GM08714 (cell line): ENCODE data around the gene IL1B.

Experiments used
- H3K4me3 ChIP-seq: fragments of 200-500 bp; sonication (Bioruptor generic); 2 replicates; pipeline ENCODE4 v1.5.1; 2014; ENCODE audit warnings: mild to moderate bottlenecking, low read length, inconsistent platforms
- ZNF274 ChIP-seq: IDR thresholded peaks from 2 replicates; pipeline ENCODE4 v1.6.1; 2012; ENCODE audit warnings: mild to moderate bottlenecking, low read depth, low read length

Gene IL1B

DNA sequence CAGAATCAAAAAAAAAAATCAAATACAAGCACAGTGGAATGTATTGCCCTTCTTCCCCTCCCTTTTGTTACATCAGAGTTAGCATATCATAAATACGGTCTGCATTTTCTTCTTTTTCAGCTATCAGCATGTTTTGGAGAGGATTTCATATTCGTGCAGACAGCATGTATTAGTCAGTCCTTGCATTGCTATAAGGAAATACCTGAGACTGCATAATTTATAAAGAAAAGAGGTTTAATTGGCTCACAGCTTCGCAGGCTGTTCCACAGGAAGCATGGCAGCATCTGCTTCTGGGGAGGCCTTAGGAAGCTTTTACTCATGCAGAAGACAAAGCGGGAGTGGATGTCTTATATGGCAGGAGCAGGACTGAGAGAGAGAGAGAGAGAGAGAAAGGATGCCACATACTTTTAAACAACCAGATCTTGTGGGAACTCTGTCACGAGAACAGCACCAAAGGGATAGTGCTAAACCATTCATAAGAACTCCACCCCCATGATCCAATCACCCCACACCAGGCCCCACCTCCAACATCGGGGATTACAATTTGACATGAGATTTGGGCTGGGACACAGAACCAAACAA is 8.9 kb downstream of the IL1B start:
- H3K4me3 ChIP-seq, result no peak overlapping the region
- no peak for TF ChIP-seq ZNF274

DNA sequence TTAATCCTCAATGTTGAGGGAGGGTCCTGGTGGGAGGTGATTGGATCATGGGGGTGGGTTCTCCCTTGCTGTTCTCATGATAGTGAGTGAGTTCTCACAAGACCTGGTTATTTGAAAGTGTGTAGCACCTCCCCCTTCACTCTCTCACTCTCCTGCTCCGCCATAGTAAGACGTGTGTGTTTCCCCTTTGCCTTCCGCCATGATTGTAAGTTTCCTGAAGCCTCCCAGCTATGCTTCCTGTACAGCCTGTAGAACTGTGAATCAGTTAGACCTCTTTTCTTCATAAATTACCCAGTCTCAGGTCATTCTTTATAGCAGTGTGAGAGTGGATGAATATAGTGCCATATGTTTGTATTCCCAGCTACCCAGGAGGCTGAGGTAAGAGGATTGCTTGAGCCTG is 9.6 kb downstream of the IL1B start:
- no peak for TF ChIP-seq ZNF274

DNA sequence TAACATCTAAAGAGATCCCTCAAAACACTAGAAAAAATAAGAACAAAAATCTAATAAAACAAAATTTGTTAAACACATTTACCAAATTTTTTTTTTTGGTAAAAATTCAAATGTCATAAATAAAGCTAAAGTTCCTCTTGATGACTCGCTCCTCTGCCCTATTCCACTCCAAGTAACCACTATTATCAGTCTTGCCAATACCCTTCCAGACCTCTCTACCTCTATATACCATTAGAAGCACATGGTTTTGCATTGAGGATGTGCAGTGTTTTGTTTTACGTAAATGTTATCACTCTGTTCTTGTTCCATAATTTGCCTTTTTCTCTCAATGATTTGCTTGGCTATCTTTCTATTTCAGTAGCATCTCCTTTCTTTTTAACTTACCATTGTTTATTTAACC is 10.9 kb downstream of the IL1B start:
- no peak overlapping the region for H3K4me3 ChIP-seq
- TF ChIP-seq ZNF274, result no peak

More for the DNA sequence above, 9.6 kb downstream of the IL1B start:
- H3K4me3 ChIP-seq, result no peak overlapping the region

DNA sequence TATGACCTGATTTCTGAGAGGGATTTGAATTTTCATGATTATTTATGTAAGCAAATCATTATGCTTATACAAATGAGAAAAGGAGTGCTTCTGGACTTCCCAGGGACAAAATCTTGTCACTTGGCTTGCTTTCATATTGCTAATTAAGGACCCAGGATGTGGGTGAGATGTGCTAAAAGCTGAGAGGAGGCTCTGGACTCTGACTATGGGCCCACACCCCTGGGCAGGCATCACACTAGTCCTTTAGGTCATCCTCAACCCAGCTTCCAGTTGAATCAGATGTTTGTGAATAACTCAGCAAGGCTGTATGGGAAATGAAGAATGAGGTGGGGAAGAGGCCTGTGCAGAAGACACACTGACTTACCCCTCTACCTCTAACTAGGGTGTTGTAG is 11.9 kb downstream of the IL1B start:
- no peak for TF ChIP-seq ZNF274
- no peak overlapping the region for H3K4me3 ChIP-seq

GRCh38 chr2:112821682-112822081 is 14.9 kb downstream of the IL1B start:
- TF ChIP-seq ZNF274, result no peak
- H3K4me3 ChIP-seq, result no peak overlapping the region

DNA sequence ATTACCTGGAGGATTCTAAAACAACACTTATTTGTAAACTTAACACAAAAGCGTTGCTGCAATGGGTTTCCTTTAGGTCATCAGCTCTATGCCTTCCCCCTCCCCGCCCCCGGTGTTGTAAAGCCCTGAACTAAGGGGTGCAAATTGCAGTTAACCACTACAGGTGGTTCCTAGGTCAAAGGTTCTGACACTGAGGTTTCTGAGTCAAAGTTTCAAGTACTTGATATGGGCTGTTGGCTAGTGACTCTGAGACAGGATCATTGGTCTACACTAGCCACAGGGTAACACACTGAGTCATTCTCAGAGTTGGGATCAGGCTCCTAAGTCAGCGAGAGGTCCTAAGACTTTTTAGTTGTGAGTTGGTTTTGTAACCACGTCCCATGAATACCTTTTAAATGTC is 15.4 kb downstream of the IL1B start:
- H3K4me3 ChIP-seq, result no peak overlapping the region
- no peak for TF ChIP-seq ZNF274

DNA sequence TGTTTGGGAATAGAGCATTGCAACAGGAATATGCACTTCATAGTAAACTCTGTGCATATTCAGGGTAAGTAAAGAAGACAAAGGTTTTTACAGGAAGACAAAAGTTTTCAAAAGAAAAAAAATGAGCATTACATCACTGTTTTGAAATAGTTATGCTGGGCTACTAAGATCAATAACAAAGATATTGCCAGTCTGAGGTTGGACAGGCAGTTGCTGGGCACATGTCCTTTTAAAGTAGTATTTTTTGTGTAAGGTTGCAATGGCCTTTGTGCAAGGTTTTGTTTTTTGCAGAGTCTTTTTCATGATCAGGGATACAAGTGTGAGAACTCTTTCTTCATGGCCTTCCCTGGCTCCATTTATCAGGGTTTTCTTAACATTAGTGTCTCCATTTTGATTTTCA is 16.2 kb downstream of the IL1B start:
- TF ChIP-seq ZNF274, result no peak
- no peak overlapping the region for H3K4me3 ChIP-seq

DNA sequence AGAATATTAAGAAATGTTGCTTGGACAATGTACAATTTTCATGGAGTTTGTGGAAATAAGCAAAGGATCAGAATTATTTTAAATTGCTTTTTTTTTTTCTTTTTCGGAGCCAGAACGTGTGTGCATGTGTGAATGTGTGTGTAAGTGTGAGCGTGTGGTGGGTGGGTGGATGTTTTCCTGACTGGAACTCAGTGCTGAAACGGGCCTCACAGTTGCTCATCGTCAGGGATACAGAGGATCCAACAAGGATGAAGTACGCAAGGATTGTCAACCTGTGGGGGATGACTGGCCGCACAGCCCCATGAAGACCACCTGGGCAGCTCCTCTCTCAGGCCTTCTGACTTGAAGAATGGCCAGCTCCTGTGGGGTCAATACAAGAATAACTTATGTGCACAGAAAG is 17.5 kb downstream of the IL1B start:
- H3K4me3 ChIP-seq, result no peak overlapping the region

GRCh38 chr2:112818094-112818902 is 18.3 kb downstream of the IL1B start:
- TF ChIP-seq ZNF274, result no peak
- H3K4me3 ChIP-seq, result no peak overlapping the region

More for the DNA sequence above, 17.5 kb downstream of the IL1B start:
- no peak for TF ChIP-seq ZNF274

DNA sequence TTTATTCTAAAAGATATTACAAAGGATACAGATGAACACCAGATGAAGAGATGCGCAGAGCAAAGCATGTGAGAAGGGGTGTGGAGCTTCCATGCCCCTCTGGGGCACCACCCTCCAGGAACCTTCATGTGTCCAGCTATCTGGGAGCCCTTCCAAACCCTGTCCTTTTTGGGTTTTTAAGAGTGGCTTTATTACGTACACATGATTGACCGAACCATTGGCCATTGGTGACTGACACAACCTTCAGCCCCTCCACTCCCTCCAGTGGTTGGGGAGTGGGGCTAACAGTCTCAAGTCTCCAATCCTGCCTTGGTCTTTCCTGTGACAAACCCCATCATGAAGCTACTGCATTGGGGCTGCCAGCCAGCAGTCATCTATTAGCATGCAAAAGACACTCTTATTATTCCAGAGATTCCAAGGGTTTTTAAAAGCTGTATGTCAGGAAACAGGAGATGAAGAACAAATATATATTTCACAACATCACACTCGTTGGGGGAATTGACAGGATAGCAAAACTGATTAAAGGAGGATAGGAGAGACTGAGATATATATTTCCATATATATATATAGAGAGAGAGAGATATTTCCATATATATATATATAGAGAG is 19.4 kb downstream of the IL1B start:
- no peak for TF ChIP-seq ZNF274
- no peak overlapping the region for H3K4me3 ChIP-seq

GRCh38 chr2:112814278-112814677 is 22.3 kb downstream of the IL1B start:
- TF ChIP-seq ZNF274, result no peak
- H3K4me3 ChIP-seq, result no peak overlapping the region

DNA sequence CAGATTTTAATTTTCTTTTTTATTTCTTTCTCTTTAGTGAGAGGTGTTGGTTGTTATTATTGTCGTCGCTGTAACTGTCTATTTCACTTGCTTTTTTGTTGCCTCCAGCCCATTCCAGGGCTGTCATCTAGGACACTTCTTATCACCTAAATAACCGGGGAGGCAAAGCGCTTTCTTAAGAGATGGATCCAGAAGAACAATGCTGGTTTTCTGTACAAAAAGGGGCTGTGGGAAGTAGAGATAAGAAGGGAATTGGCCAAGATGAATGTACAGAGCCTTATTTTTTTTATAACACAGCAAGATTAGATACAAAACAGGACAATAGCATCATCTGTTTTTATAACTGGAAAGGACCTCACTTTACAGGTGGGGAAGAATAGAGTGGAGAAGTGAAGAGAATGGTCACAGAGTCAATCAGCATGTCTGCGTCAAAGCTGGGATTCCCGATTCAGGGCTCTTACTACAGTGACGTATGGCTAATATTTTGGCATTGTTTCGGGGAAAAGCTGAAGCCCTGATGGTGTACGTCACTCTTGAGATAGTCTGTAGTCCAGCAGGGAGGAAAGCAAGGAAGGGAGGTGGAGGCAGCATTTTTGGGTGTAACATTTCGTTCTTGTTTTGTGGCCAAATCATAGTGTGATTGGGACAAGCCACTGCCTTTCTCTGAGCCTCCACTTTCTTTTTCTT is 23.2 kb downstream of the IL1B start:
- H3K4me3 ChIP-seq, result no peak overlapping the region
- TF ChIP-seq ZNF274, result no peak

GRCh38 chr2:112812318-112813267 is 24.0 kb downstream of the IL1B start:
- H3K4me3 ChIP-seq, result no peak overlapping the region
- no peak for TF ChIP-seq ZNF274
